ENCODE data around the gene KCNJ4.

KCNJ4 gene

GRCh38 chr22:38487946-38488345 lies 32.9 kb upstream of the KCNJ4 start:
- TF ChIP-seq CTCF (IDR thresholded peaks at IDR 0.05; ENCODE audit: low read depth, low read length, missing control alignments): no peak
- in situ Hi-C loops (cut with HindIII; ENCODE audit: low pct_ligation_motif_present, low sequenced_read_pairs): no loop called here
- Histone ChIP-seq H3K36me3 (replicated peaks) (peaks cover 93% of the 10 kb centered on the region), H3K4me3 (ENCODE audit: low read depth, low read length) (no peak overlapping the region), H3K27me3 (replicated peaks) (no peaks in the 10 kb centered on the region), H3K27ac (no peak overlapping the region)
- DNase-seq: no peak

GRCh38 chr22:38485783-38486182 lies 30.8 kb upstream of the KCNJ4 start:
- Histone ChIP-seq H3K36me3 (replicated peaks) (peaks cover 95% of the 10 kb centered on the region), H3K27ac (no peak overlapping the region), H3K4me3 (ENCODE audit: low read depth, low read length) (no peak overlapping the region), H3K27me3 (replicated peaks) (no peaks in the 10 kb centered on the region)
- TF ChIP-seq CTCF (IDR thresholded peaks at IDR 0.05; ENCODE audit: low read depth, low read length, missing control alignments): no peak
- no peak for DNase-seq
- in situ Hi-C loops (cut with HindIII; ENCODE audit: low pct_ligation_motif_present, low sequenced_read_pairs): no loop called here

- H3K27me3 ChIP-seq (replicated peaks): no peaks in the 10 kb centered on the region
- peaks cover 95% of the 10 kb centered on the region for H3K36me3 ChIP-seq (replicated peaks)
- H3K4me3 ChIP-seq (ENCODE audit: low read depth, low read length): no peak overlapping the region
- no peak for DNase-seq
- in situ Hi-C loops (cut with HindIII; ENCODE audit: low pct_ligation_motif_present, low sequenced_read_pairs): no loop called here
- H3K27ac ChIP-seq: no peak overlapping the region
- TF ChIP-seq CTCF (IDR thresholded peaks at IDR 0.05; ENCODE audit: low read depth, low read length, missing control alignments): no peak
Measured at GRCh38 chr22:38484244-38484643, 29.2 kb upstream of the KCNJ4 start.

GRCh38 chr22:38482662-38483308 lies 27.8 kb upstream of the KCNJ4 start:
- no peak overlapping the region for H3K27ac ChIP-seq
- no peak for DNase-seq
- in situ Hi-C loops (cut with HindIII; ENCODE audit: low pct_ligation_motif_present, low sequenced_read_pairs): no loop called here
- H3K4me3 ChIP-seq (ENCODE audit: low read depth, low read length): no peak overlapping the region
- no peak for TF ChIP-seq CTCF (IDR thresholded peaks at IDR 0.05; ENCODE audit: low read depth, low read length, missing control alignments)
- peaks cover 89% of the 10 kb centered on the region for H3K36me3 ChIP-seq (replicated peaks)
- H3K27me3 ChIP-seq (replicated peaks): no peaks in the 10 kb centered on the region

- TF ChIP-seq CTCF (IDR thresholded peaks at IDR 0.05; ENCODE audit: low read depth, low read length, missing control alignments): no peak
- Histone ChIP-seq H3K27ac (no peak overlapping the region), H3K36me3 (replicated peaks) (peaks cover 89% of the 10 kb centered on the region), H3K4me3 (ENCODE audit: low read depth, low read length) (no peak overlapping the region), H3K27me3 (replicated peaks) (no peaks in the 10 kb centered on the region)
- no peak for DNase-seq
- in situ Hi-C loops (cut with HindIII; ENCODE audit: low pct_ligation_motif_present, low sequenced_read_pairs): no loop called here
Measured at GRCh38 chr22:38481871-38482332, 26.9 kb upstream of the KCNJ4 start.

All from brain microvascular endothelial cell (primary cell).